B cell (primary cell): ENCODE measurements around the gene SRC. TPM values are rescaled to one million over a fixed set of nuclear protein-coding genes. Genes with fewer than 3 reads are reported as not detected.

Source experiments
- ATAC-seq: fragments of 200-7000 bp; cut with Tn5 transposase; one replicate; pipeline ENCODE4 v1.10.0; 2021; ENCODE audit warnings: low read depth, mild to moderate bottlenecking, moderate number of reproducible peaks, moderate library complexity
- CTCF ChIA-PET: fragments of 350-600 bp; sonication (Branson Sonifier 250); formaldehyde crosslinking; loops from one replicate; lab custom pipeline; 2021; ENCODE audit warnings: antibody characterized with exemption, inconsistent platforms; lab: Charles Lee
- POLR2A ChIA-PET: fragments of 350-600 bp; sonication (Branson Sonifier 250); formaldehyde crosslinking; loops from one replicate; lab custom pipeline; 2021; ENCODE audit warnings: antibody characterized with exemption; lab: Charles Lee
- DNase-seq: peaks from one replicate; pipeline ENCODE4 v3.0.0; 2013
- H2AFZ ChIP-seq: 2 replicates; pipeline ENCODE4 v1.6.1; 2012; ENCODE audit warnings: mild to moderate bottlenecking, low read depth, low read length; ENCODE audit not compliant: insufficient read depth, poor library complexity, severe bottlenecking
- H3K27ac ChIP-seq, 2 donors: 1 replicate in 1 of 2; 2 replicates in 1 of 2; pipeline ENCODE4 v1.5.1; 2012 to 2013; ENCODE audit warnings: low read length in 2 of 2, mild to moderate bottlenecking in 2 of 2, moderate library complexity in 1 of 2
- H3K27me3 ChIP-seq, 4 experiments: fragments of 200-600 bp in 1 of 4; sonication (generic) in 1 of 4; replicated peaks in 1 of 4; 1 replicate in 2 of 4; 2 replicates in 2 of 4; pipeline versions ENCODE4 v1.6.1 to v1.7.0; 2013 to 2016; ENCODE audit warnings: low read length in 3 of 4, mild to moderate bottlenecking in 2 of 4, mixed read lengths in 1 of 4, moderate library complexity in 1 of 4; ENCODE audit not compliant: insufficient read depth in 4 of 4, control insufficient read depth in 3 of 4; ENCODE audit errors: control extremely low read depth in 1 of 4
- H3K36me3 ChIP-seq, 2 experiments: replicated peaks in 1 of 2; 1 replicate in 1 of 2; 2 replicates in 1 of 2; pipeline versions ENCODE4 v1.6.1 to v1.7.1; 2013; ENCODE audit warnings: low read length in 1 of 2; ENCODE audit not compliant: insufficient read depth in 2 of 2, control insufficient read depth in 1 of 2; ENCODE audit errors: control extremely low read depth in 1 of 2, extremely low read depth in 1 of 2
- H3K4me1 ChIP-seq, 2 donors: fragments of 200-600 bp in 1 of 2; sonication (generic) in 1 of 2; 1 replicate in 1 of 2; 2 replicates in 1 of 2; pipeline versions ENCODE4 v1.5.1 to v1.6.1; 2013 to 2017; ENCODE audit warnings: low read length in 2 of 2; ENCODE audit not compliant: control insufficient read depth in 2 of 2, insufficient read depth in 2 of 2
- H3K4me2 ChIP-seq: replicated peaks from 2 replicates; pipeline ENCODE3; 2012; ENCODE audit warnings: mild to moderate bottlenecking, low read depth, low read length; ENCODE audit not compliant: poor library complexity, severe bottlenecking
- H3K4me3 ChIP-seq, 5 experiments: fragments of 200-600 bp in 1 of 5; sonication (generic) in 1 of 5; 1 replicate in 3 of 5; 2 replicates in 2 of 5; pipeline versions ENCODE4 v1.5.1 to v1.7.0; 2011 to 2016; ENCODE audit warnings: low read length in 4 of 5, mild to moderate bottlenecking in 4 of 5, low read depth in 2 of 5, control low read depth in 1 of 5, moderate library complexity in 1 of 5; ENCODE audit not compliant: insufficient read depth in 1 of 5; ENCODE audit errors: control extremely low read depth in 1 of 5, extremely low read depth in 1 of 5
- H3K79me2 ChIP-seq: fragments of 200-600 bp; sonication (generic); one replicate; pipeline ENCODE4 v1.6.0; 2016; ENCODE audit warnings: low read length; ENCODE audit not compliant: control insufficient read depth, insufficient read depth
- H3K9ac ChIP-seq: fragments of 200-600 bp; sonication (generic); 2 replicates; pipeline ENCODE4 v1.6.1; 2017; ENCODE audit warnings: mild to moderate bottlenecking, low read length, moderate library complexity
- H3K9me3 ChIP-seq, 3 donors: one replicate each; pipeline versions ENCODE4 v1.6.1 to v1.7.1; 2013; ENCODE audit warnings: low read length in 2 of 3; ENCODE audit not compliant: control insufficient read depth in 2 of 3, insufficient read depth in 1 of 3; ENCODE audit errors: control extremely low read depth in 1 of 3
- H4K20me1 ChIP-seq: 2 replicates; pipeline ENCODE4 v1.6.0; 2012; ENCODE audit warnings: mild to moderate bottlenecking, low read length; ENCODE audit not compliant: insufficient read depth, control insufficient read depth, poor library complexity, severe bottlenecking
- H3K27ac Mint-ChIP-seq: one replicate; pipeline ENCODE4 v1.8.0; 2021; ENCODE audit warnings: mixed read lengths
- H3K27me3 Mint-ChIP-seq: one replicate; pipeline ENCODE4 v1.8.0; 2021; ENCODE audit warnings: mixed read lengths
- H3K4me1 Mint-ChIP-seq: one replicate; pipeline ENCODE4 v1.8.0; 2021; ENCODE audit warnings: mixed read lengths
- H3K4me3 Mint-ChIP-seq: one replicate; pipeline ENCODE4 v1.8.0; 2021; ENCODE audit warnings: mixed read lengths
- H3K9me3 Mint-ChIP-seq: one replicate; pipeline ENCODE4 v1.8.0; 2022; ENCODE audit warnings: mixed read lengths; ENCODE audit not compliant: insufficient read depth
- CTCF ChIP-seq: fragments of 200-600 bp; IDR thresholded peaks from one replicate; pipeline ENCODE4 v1.8.0; 2022; ENCODE audit warnings: antibody characterized with exemption, mild to moderate bottlenecking
- EZH2 ChIP-seq: IDR thresholded peaks from 2 replicates; pipeline ENCODE4 v1.6.1; 2012; ENCODE audit warnings: borderline replicate concordance, low read depth, mild to moderate bottlenecking, moderate library complexity, low read length; ENCODE audit not compliant: insufficient read depth, poor library complexity, severe bottlenecking
- WGBS: methylation state at CpG from one replicate; pipeline ENCODE4 v1.1.5; 2013; ENCODE audit warnings: missing lambda C conversion rate; ENCODE audit not compliant: insufficient coverage; 5-methylcytosine and 5-hydroxymethylcytosine counted together
- intact Hi-C: fragments of 100-400 bp; cut with micrococcal nuclease; formaldehyde crosslinking; loops from one replicate; pipeline ENCODE4 v1.10.0; 2022
- polyA plus RNA-seq: library from polyadenylated mRNA; depleted of rRNA; stranded (reverse); fragments of >200 nt; gene quantifications from 2 replicates; pipeline ENCODE4 v1.2.3, GENCODE V29; 2012
- total RNA-seq, 2 donors: library from RNA; stranded (reverse); fragments of 120-200 nt in 1 of 2; gene quantifications; 1 replicate in 1 of 2; 2 replicates in 1 of 2; pipeline versions ENCODE4 v1.2.3 to v1.2.4, GENCODE V29; 2013 to 2022

SRC gene
- total and polyA plus RNA-seq, 2 donors (not counting 1 experiment from before 2014, with no cell fraction given), result 6.5 to 16.8 TPM

GRCh38 chr20:37394543-37395409 lies 48.8 kb downstream of the SRC start:
- POLR2A ChIA-PET, result no interaction called here
- Histone ChIP-seq H3K4me2 (no peak overlapping the region), H3K4me3 (no peak overlapping the region), H3K36me3 (peaks cover 0 to 2% of the 10 kb centered on the region in 2 experiments), H4K20me1 (no peaks in the 10 kb centered on the region), H3K79me2 (no peaks in the 10 kb centered on the region), H3K4me1 (no peaks in the 10 kb centered on the region), H3K9ac (no peak overlapping the region), H3K27me3 (no peaks in the 10 kb centered on the region), H3K27ac (no peak overlapping the region), H3K9me3 (no peaks in the 10 kb centered on the region), H2AFZ (no peak overlapping the region)
- 92% methylated on average over 15 of the region's 19 CpGs for WGBS
- no peaks in the 10 kb centered on the region for H3K9me3 Mint-ChIP-seq
- no peak for ATAC-seq
- H3K4me1 Mint-ChIP-seq, result no peaks in the 10 kb centered on the region
- CTCF ChIA-PET, result no interaction called here
- H3K27ac Mint-ChIP-seq, result no peak overlapping the region
- no peaks in the 10 kb centered on the region for H3K27me3 Mint-ChIP-seq
- DNase-seq, result no peak
- intact Hi-C loops, result no loop called here
- no peak for TF ChIP-seq EZH2
- no peak for TF ChIP-seq CTCF
- no peak overlapping the region for H3K4me3 Mint-ChIP-seq

- no peak overlapping the region for H2AFZ ChIP-seq
- 87% methylated on average over 9 of the region's 9 CpGs for WGBS
- H3K27me3 Mint-ChIP-seq, result no peaks in the 10 kb centered on the region
- TF ChIP-seq CTCF (no peak), EZH2 (no peak)
- ATAC-seq, result no peak
- H3K79me2 ChIP-seq, result no peaks in the 10 kb centered on the region
- no peak overlapping the region for H3K27ac ChIP-seq
- peaks cover 0 to 2% of the 10 kb centered on the region in 2 experiments for H3K36me3 ChIP-seq
- H3K4me2 ChIP-seq, result no peak overlapping the region
- ChIA-PET CTCF (no interaction called here), POLR2A (no interaction called here)
- no peak overlapping the region for H3K9ac ChIP-seq
- no peaks in the 10 kb centered on the region for H3K9me3 ChIP-seq
- H4K20me1 ChIP-seq, result no peaks in the 10 kb centered on the region
- no peaks in the 10 kb centered on the region for H3K4me1 Mint-ChIP-seq
- H3K27me3 ChIP-seq, result no peaks in the 10 kb centered on the region
- no peaks in the 10 kb centered on the region for H3K9me3 Mint-ChIP-seq
- intact Hi-C loops, result no loop called here
- H3K27ac Mint-ChIP-seq, result no peak overlapping the region
- no peak overlapping the region for H3K4me3 ChIP-seq
- no peaks in the 10 kb centered on the region for H3K4me1 ChIP-seq
- no peak overlapping the region for H3K4me3 Mint-ChIP-seq
- DNase-seq, result no peak
These were observed 49.5 kb downstream of the SRC start for GRCh38 chr20:37395410-37395797.
